ENCODE data around the gene FEZ2. TPM values are rescaled to one million over a fixed set of nuclear protein-coding genes. Genes with fewer than 3 reads are reported as not detected.

The FEZ2 gene
- total RNA-seq, 1 experiment from 2014 or later: 14.8 TPM

- ChIA-PET CTCF (no interaction called here), RAD21 (ENCODE audit: low non-redundant PET in 1 of 2, low total read pairs in 2 of 2, uncharacterized antibody in 2 of 2, unreplicated experiment in 2 of 2) (no interaction called here), POLR2A (no interaction called here)
- Histone ChIP-seq H3K4me3 (replicated peaks in 1 of 2; ENCODE audit: low read depth in 1 of 2, low read length in 2 of 2) (no peak overlapping the region), H3K4me2 (ENCODE audit: low read length) (no peak overlapping the region), H4K20me1 (ENCODE audit: insufficient read depth) (no peaks in the 10 kb centered on the region; the same call in 1 of the 2 replicates), H3K79me2 (ENCODE audit: insufficient read depth, low read length) (peaks cover 17% of the 10 kb centered on the region), H3K9me2 (ENCODE audit: insufficient read depth) (no peaks in the 10 kb centered on the region), H2AFZ (ENCODE audit: low read depth, low read length, poor library complexity, severe bottlenecking) (no peak overlapping the region), H3K9ac (ENCODE audit: low read length) (no peak overlapping the region), H3K27ac (ENCODE audit: low read depth, low read length) (no peak overlapping the region), H3K27me3 (ENCODE audit: insufficient read depth, low read length) (no peaks in the 10 kb centered on the region), H3K36me3 (ENCODE audit: control insufficient read depth in 1 of 2, insufficient read depth in 2 of 2, low read length in 2 of 2) (peaks cover 8 to 10% of the 10 kb centered on the region in 2 experiments; a peak in 3 of 4 replicates), H3K9me3 (ENCODE audit: control insufficient read depth in 1 of 2, insufficient read depth in 1 of 2, low read depth in 1 of 2, low read length in 2 of 2) (no peaks in the 10 kb centered on the region), H3K4me1 (ENCODE audit: control insufficient read depth in 1 of 2, insufficient read depth in 2 of 2, low read length in 2 of 2) (peaks cover 16 to 20% of the 10 kb centered on the region in 2 experiments)
- TF ChIP-seq FOSL1 (IDR thresholded peaks at IDR 0.05; ENCODE audit: low read depth): no peak
- TF ChIP-seq EZH2 (IDR thresholded peaks at IDR 0.05): no peak
- no peak for TF ChIP-seq ZFX (IDR thresholded peaks at IDR 0.05)
- no peak for ATAC-seq
- intact Hi-C loops (cut with micrococcal nuclease): no loop called here
- no TSS peak for BruUV-seq (replicated peaks)
- DNase-seq (ENCODE audit: low read depth, low spot score): no peak
These were observed 24.8 kb downstream of the FEZ2 start for GRCh38 chr2:36573165-36573564.

GRCh38 chr2:36572719-36573059, 25.3 kb downstream of the FEZ2 start:
- no peak for ATAC-seq
- intact Hi-C loops (cut with micrococcal nuclease): no loop called here
- Histone ChIP-seq H4K20me1 (ENCODE audit: insufficient read depth) (no peaks in the 10 kb centered on the region; the same call in 1 of the 2 replicates), H3K27ac (ENCODE audit: low read depth, low read length) (no peak overlapping the region), H3K79me2 (ENCODE audit: insufficient read depth, low read length) (peaks cover 21% of the 10 kb centered on the region), H3K27me3 (ENCODE audit: insufficient read depth, low read length) (no peaks in the 10 kb centered on the region), H3K4me1 (ENCODE audit: control insufficient read depth in 1 of 2, insufficient read depth in 2 of 2, low read length in 2 of 2) (peaks cover 19 to 25% of the 10 kb centered on the region in 2 experiments), H3K9me3 (ENCODE audit: control insufficient read depth in 1 of 2, insufficient read depth in 1 of 2, low read depth in 1 of 2, low read length in 2 of 2) (no peaks in the 10 kb centered on the region), H3K4me3 (replicated peaks in 1 of 2; ENCODE audit: low read depth in 1 of 2, low read length in 2 of 2) (no peak overlapping the region), H3K36me3 (ENCODE audit: control insufficient read depth in 1 of 2, insufficient read depth in 2 of 2, low read length in 2 of 2) (peaks cover 3 to 5% of the 10 kb centered on the region in 2 experiments; a peak in 3 of 4 replicates), H2AFZ (ENCODE audit: low read depth, low read length, poor library complexity, severe bottlenecking) (no peak overlapping the region), H3K9me2 (ENCODE audit: insufficient read depth) (no peaks in the 10 kb centered on the region), H3K9ac (ENCODE audit: low read length) (no peak overlapping the region), H3K4me2 (ENCODE audit: low read length) (no peak overlapping the region)
- ChIA-PET CTCF (no interaction called here), RAD21 (ENCODE audit: low non-redundant PET in 1 of 2, low total read pairs in 2 of 2, uncharacterized antibody in 2 of 2, unreplicated experiment in 2 of 2) (no interaction called here), POLR2A (no interaction called here)
- no TSS peak for BruUV-seq (replicated peaks)
- no peak for DNase-seq (ENCODE audit: low read depth, low spot score)
- TF ChIP-seq CTCF (IDR thresholded peaks at IDR 0.05 in 2 of 3, conservative IDR thresholded peaks at IDR 0.05 in 1 of 3; ENCODE audit: borderline replicate concordance in 1 of 3, insufficient read depth in 1 of 3, low read depth in 2 of 3, low read length in 2 of 3): no peak
- TF ChIP-seq CBX3 (IDR thresholded peaks at IDR 0.05; ENCODE audit: low read depth): no peak
- TF ChIP-seq MAX (IDR thresholded peaks at IDR 0.05): no peak
- no peak for TF ChIP-seq ATF3 (IDR thresholded peaks at IDR 0.05)
- TF ChIP-seq SIN3A (IDR thresholded peaks at IDR 0.05; ENCODE audit: low read depth): no peak
- TF ChIP-seq POLR2A (IDR thresholded peaks at IDR 0.05; ENCODE audit: borderline replicate concordance, extremely low read depth, insufficient read depth, insufficient read length): no peak
- TF ChIP-seq YY1 (IDR thresholded peaks at IDR 0.05; ENCODE audit: extremely low read depth, insufficient replicate concordance, low read depth, low read length): no peak
- no peak for TF ChIP-seq ELF1 (IDR thresholded peaks at IDR 0.05; ENCODE audit: borderline replicate concordance, low read depth)
- no peak for TF ChIP-seq EZH2 (IDR thresholded peaks at IDR 0.05)
- TF ChIP-seq SP1 (IDR thresholded peaks at IDR 0.05; ENCODE audit: low read depth): no peak
